ENCODE measurements around the gene ZCCHC2. TPM values are rescaled to one million over a fixed set of nuclear protein-coding genes. Genes with fewer than 3 reads are reported as not detected.

The ZCCHC2 gene
- total and polyA plus RNA-seq, 2 of the 8 experiments (the other 6 are each of a cell fraction or from before 2014, with no cell fraction given), result 13.5 to 18.6 TPM

DNA sequence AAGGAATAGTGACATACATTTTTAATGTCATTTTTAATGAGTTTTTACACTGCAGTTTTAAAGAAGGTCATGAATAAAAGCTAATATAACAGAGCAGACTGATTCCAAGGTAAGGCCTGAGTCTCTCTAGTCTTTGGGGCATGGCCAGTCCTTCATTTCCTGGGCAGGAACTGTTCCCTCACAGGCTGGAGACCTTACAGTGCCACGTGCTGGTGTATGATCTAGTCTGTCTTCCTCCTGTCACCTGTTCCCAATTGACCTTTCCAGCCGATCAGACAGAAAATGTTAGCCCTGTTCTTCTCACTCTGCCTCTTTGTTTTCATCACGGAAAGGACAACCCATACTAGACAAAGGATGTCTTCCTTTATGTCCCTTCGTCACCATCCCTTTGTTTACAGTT, 33.6 kb downstream of the ZCCHC2 start (continued):
- TF ChIP-seq SIRT6 (IDR thresholded peaks at IDR 0.05; ENCODE audit: low read length) (no peak), CTBP2 (IDR thresholded peaks at IDR 0.05; ENCODE audit: borderline replicate concordance, insufficient read depth, insufficient read length, low read length) (no peak), SP1 (IDR thresholded peaks at IDR 0.05; ENCODE audit: low read depth, low read length) (no peak), SIN3A (conservative IDR thresholded peaks at IDR 0.05 in 1 of 2, IDR thresholded peaks at IDR 0.05 in 1 of 2; ENCODE audit: low read depth in 1 of 2, low read length in 2 of 2) (no peak), CHD2 (IDR thresholded peaks at IDR 0.05; ENCODE audit: low read length) (no peak), JUN (IDR thresholded peaks at IDR 0.05; ENCODE audit: low read depth, low read length) (no peak)
